OCI-LY3 (cell line): ENCODE measurements around the gene ACOT7.

ENCODE experiments used
- CTCF ChIP-seq: fragments of 200-600, 300-600 bp; sonication (generic); IDR thresholded peaks from 2 replicates; pipeline ENCODE4 v1.5.1; 2014; ENCODE audit warnings: antibody characterized with exemption, low read length, low read depth
- EZH2phosphoT487 ChIP-seq: fragments of 200-600 bp; shearing (Covaris generic); IDR thresholded peaks from 2 replicates; pipeline ENCODE4 v1.6.1; 2018; ENCODE audit warnings: antibody characterized with exemption, mixed run types, low read depth

- TF ChIP-seq CTCF (no peak), EZH2phosphoT487 (no peak)
These were observed 64.9 kb downstream of the ACOT7 start for GRCh38 chr1:6328696-6329095.
